ENCODE measurements around the gene ASCC1.

The ASCC1 gene

DNA sequence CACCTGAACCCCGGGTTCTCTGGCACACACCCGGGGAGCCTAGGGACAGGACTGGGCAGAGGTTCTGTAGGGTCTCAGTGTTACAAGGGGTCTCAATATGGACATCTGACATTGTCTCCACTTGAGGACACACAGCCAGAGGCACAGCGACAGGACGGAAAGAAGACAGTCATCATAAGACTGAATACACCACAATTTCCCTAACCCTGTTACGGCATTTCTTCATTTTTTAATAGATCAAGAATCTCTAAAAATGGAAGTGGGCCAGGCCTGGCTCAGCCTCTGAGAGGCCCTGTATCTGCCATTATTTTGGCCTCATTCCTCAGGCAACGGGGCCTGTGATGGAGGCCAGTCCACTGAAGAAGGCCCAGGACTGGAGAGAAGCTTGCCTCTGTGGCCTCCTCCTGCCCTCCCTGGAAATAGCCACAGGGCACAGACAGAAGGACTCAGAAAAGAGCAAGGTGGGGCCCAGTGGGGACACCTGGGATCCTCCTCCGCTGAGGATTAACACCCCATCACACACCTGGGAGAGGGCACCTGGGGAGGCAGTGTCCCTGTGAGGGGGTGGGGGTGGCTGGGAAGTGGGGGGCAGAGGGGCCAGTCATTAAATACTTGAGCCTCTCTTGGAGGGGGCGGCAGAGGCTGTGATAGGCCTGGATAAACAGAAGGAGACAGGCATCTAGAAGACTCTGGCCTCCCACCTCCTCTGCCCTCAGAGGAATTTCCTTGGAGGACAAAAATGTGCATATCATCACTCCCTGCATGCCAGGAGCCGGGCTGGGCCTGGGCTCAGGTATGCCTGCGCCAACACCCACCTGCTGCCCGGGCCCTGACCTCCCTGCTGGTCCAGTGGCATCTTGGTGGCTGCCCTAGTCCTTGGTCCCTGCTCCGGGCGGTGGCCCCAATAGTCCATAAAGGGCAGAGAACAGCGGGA, 135.8 kb downstream of the ASCC1 start:
- no peak for DNase-seq

DNA sequence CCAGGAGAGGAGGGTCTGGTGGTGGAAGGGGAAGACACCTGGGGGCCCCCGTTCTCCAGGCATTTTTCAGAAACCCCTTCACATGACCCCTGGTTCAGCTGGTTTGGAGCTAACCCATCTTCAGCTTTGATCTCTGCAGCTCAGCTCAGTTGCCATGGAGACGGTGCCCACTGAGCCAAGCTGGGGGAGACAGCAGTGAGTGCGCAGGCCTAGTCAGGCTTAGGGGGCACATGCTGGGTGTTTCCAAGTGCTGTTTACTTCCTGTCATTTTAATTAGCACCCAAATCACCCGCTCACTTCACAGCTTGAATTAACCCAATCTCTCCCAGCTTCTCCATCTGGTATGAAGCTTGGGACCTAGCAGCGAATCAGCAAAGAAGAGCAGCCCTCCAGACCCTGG, 136.7 kb downstream of the ASCC1 start:
- no peak for DNase-seq

- no peak for DNase-seq
Observed at GRCh38 chr10:72077275-72077990, 138.6 kb downstream of the ASCC1 start.

DNA sequence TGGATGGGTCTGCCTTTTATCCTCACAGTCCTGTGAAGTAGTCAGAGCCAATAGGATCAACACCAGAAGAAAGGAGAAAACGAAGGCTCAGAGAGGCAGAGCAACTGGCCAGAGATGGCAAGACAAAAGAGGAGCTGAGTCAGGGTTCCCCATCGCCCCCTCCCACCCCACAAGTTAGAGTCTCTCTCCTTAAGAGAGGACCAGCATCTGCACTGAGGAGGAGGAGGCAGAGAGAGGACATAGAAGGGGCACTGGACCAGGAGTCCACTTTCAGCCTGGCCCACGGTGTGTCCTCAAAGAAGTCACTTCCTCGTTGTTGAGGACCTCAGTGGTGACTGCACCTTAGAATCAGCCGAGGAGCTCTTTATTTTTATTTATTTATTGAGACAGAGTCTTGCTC, 139.3 kb downstream of the ASCC1 start:
- DNase-seq = no peak

GRCh38 chr10:72075376-72076115, 140.5 kb downstream of the ASCC1 start:
- DNase-seq = no peak

DNA sequence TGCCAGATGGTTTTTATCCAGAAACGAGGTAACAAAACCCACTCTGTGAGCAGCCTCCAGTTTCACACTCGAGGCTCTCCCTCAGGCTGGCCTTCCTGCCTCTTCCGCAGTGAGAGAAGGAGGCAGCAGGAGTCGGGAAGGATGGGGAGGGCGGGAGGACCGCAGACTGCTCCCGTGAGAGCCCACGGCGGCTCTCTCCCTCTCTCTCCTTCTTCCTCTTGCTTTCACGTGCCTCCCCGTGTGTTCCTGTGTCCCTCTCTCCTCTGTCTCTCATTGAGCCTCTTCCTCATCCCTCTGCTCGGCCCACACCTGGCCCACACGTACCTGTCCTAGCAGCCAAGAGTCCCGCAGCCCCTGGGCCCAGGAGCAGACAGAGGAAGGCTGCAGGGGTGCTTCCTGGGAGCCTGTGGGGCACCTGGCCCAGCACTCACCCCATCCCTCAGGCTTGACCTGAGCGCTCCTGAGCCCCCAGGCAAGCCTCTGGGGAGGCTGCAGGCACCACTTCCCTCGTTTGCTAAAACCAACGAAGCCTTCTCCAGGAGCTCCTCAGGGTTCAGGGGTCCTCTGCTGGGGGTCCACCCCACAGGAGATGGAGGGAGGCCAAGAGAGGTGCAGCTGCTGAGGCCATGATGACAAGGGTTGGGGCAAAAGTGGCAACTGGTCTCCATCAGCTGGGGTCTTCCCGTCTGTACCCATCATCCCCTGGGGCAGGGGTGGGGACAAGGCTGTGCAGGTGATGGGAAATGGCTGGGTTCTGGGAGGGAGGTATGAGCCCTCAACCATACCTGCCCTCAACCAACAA, 141.3 kb downstream of the ASCC1 start:
- no peak for DNase-seq

DNA sequence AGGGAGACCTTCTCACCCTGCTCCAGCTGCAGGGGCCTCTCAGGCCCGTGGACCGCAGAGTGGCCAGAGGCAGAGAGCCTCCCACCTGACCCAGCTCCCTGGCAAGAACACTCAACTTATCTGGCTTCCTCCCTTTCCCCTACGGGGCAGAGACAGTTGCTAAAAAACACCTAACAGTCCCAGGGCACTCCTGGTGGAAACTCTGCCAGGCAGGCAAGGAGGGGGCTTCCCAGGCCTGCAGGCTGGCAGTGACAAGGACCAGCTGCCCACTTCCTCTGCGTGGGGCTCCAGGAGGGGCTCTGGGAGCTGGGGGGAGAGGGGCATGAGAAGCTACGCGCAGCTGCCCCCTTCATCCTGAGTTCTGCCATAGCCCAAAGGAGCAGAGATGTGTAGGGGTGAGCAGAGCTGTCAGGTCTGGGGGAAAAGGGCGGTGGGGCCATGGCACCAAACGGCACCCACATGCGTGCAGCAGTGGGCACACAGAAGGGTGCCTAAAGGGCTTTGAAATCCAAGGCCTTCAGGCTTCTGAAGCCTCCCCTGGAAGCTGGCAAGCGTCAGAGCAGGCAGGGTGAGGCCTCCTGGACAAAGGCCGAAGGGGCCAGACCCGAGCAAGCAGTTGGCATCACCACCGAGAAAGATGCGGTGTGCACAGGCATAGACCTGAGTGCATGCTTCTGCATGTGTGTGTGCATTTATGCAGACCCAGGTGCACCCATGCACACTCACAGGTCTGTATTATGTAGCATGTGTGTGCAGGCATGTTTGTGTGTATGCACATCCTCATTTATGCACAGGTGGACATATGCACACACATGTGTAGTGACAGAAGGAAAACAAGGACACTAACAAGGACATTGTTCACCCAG, 142.1 kb downstream of the ASCC1 start:
- DNase-seq = no peak

- no peak for DNase-seq
Observed at GRCh38 chr10:72072639-72073038, 143.4 kb downstream of the ASCC1 start.

DNA sequence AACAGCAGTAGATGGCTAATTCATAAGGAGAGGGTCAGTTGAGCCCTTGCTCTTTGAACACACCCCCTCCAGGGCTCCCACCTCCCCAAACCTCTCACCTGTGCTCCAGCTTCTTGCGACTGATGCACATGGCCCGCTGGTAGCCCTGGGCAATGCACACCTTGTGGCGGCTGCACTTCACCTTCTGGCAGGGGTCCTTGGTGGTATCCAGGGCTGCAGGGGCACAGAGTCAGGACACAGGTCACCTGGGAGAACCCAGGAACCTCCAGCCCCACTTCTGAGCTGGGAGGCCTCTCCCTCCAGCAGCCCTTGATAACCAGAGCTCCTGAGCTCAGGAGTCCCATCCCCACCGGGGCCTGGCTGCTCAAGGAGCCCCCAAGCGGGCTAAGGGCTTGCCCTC, 144.0 kb downstream of the ASCC1 start:
- no peak for DNase-seq

- no peak for DNase-seq
Observed at GRCh38 chr10:72069751-72070526, 146.1 kb downstream of the ASCC1 start.

- no peak for DNase-seq
Observed at GRCh38 chr10:72068901-72069446, 147.1 kb downstream of the ASCC1 start.

DNA sequence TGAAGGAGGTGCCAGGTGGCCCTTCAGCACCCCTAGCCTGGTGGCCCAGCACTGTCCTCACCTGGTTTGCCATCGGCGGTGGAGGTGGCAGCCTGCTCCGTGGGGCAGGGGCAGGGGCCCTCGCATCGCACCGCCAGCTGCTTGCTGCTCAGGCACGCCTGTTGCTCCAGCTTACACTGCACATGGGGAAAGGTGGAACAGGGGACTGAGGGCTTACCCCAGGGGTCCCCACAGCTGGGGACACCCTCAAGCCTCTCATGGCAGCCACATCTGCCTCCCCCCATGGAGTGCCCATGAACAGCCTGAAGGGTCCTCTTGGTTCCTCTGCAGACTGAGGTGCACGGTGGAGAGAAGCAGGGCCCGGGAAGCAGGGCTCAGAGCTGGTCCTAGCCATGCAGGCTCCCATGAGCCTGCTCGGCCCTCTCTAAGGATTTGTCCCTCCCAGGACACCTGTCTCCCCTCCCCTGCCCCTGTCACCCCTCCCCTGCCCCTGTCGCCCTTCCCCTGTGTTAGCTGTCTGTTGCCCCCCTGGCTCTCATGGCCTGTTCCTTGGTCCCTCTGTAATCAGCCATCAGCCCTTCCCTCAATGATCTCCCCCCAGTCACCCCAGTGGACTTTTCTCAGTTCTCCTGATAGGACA, 147.8 kb downstream of the ASCC1 start:
- DNase-seq = no peak

- no peak for DNase-seq
Observed at GRCh38 chr10:72067463-72068125, 148.5 kb downstream of the ASCC1 start.

DNA sequence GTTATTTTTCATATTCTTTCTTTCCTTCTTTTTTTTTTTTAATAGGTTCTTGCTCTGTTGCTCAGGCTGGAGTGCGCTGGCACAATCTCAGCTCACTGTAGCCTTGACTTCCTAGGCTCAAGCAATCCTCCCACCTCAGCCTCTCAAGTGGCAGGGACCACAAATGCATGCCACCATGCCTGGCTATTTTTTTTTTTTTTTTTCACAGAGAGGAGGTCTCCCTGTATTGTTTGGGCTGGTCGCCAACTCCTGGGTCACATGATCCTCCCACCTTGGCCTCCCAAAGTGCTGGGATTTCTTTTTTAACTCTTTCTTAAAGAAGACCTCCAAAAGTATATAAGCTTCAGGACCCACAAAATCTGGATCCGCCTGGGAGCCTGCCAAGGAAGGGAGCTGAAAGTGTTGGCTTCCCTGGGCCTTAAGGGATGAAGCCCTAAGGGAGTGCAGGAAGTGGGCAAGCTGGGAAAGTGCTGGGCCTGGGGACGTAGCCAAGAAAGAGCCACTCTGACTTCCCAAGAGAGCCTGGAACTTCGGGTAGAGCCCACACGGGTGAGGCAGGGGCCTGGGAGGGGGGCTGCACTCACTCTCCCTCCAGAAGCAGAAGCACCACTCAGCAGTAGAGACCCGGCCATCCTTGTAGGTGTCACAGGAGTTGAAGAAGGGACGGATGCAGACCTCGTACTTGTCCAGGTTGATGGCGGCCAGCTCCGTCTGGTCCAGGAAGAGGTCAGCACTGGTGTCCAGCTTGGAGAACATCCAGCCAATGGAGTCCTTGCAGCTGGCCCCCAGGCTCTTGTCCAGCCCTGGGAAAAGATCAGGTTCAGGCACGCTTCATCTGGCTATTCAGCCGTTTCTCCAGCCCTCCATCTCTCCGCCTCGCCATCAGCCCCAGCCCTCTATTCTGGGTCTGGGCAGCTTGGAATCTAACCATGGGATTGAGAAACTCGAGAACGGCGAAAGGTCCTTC, 149.5 kb downstream of the ASCC1 start:
- no peak for DNase-seq

DNA sequence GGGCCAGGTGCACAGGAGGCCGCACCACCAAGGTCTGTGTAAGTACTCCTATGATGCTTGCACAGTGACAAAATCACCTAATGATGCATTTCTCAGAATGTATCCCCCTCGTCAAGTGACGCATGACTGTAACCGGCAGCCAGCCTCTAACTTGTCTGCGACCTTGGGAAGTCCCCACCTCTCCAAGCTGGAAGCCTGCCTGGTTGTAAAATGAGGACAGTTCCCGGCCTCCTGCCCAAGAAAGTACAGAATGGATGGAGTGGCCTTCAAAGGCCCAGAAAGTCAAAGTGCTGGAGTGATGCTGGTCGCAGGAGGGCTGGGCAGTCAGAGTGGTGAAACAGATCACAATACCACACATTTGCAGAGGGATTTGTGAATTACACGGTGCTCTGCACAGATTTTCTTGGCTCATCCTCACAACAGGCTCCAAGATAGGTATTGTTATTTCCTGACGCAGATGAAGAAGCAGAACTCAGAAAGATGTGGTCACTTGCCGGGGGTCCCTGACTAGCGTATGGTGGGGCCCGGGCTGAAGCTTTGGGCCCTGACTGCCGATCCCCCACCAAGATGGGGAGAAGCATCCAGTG, 150.5 kb downstream of the ASCC1 start:
- no peak for DNase-seq

DNA sequence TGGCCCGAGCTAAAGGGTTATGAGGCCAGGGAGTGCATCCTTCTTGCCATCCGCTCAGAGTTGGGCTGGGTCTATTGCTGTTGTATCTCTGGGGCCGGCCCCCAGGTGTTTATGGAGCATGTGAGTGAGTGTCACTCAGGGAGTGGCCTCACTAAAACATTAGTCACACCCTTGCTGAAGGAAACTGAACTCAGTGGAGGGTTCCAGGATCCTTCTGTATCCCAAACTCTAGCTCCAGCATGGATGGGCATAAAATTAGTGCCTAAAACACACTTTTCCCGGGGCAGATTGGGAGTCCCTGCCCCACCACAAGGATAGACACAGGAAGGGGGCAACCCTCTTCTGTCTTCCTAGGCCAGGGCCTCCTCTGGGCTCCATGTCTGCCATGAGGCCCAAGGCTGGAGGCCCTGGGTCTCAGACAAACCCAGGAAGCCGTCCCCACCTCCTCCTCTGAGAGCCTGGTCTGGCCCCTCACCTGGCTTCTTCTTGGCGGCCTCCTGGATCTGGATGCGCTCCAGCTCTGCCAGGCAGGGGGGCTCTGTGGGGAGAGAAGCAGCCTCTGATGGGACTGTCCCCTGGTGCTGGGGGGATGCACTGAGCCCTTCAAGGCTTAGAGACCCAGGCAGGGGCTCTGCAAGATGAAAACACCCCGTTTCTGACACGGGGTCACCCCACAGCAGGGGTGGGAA, 152.2 kb downstream of the ASCC1 start:
- DNase-seq = no peak

Measured in T1000 (cell line).